Fibroblast of villous mesenchyme (primary cell): Measurements from ENCODE around the gene KASH5. TPM values are rescaled to one million over a fixed set of nuclear protein-coding genes. Genes with fewer than 3 reads are reported as not detected.

Experiments used
- DNase-seq: peaks from one replicate; pipeline ENCODE4 v3.0.0-alpha.2; 2010; ENCODE audit warnings: low read depth
- H3K4me3 ChIP-seq: 2 replicates; pipeline ENCODE4 v1.5.1; 2011; ENCODE audit warnings: low read depth, mild to moderate bottlenecking, low read length
- CTCF ChIP-seq: IDR thresholded peaks from 2 replicates; pipeline ENCODE4 v1.5.1; 2012; ENCODE audit warnings: low read depth, mild to moderate bottlenecking, low read length; ENCODE audit not compliant: insufficient read depth
- total RNA-seq: library from RNA; depleted of rRNA; stranded (reverse); fragments of >200 nt; gene quantifications from 2 replicates; pipeline ENCODE4 v1.2.3, GENCODE V29; 2012

KASH5 gene
- total RNA-seq, 1 donor: not detected

GRCh38 chr19:49407482-49408015 is 19.5 kb downstream of the KASH5 start:
- TF ChIP-seq CTCF: no peak
- H3K4me3 ChIP-seq: no peak overlapping the region
- no peak for DNase-seq

GRCh38 chr19:49408816-49409440 is 20.9 kb downstream of the KASH5 start:
- no peak for DNase-seq
- no peak for TF ChIP-seq CTCF
- H3K4me3 ChIP-seq: no peak overlapping the region

GRCh38 chr19:49409441-49410029 is 21.5 kb downstream of the KASH5 start:
- H3K4me3 ChIP-seq: no peak overlapping the region
- TF ChIP-seq CTCF: no peak
- no peak for DNase-seq

GRCh38 chr19:49411681-49412326 is 23.8 kb downstream of the KASH5 start:
- no peak for DNase-seq
- no peak overlapping the region for H3K4me3 ChIP-seq
- no peak for TF ChIP-seq CTCF

- no peak for TF ChIP-seq CTCF
- no peak for DNase-seq
- H3K4me3 ChIP-seq: no peak overlapping the region
These were observed 25.3 kb downstream of the KASH5 start for GRCh38 chr19:49413348-49413747.

GRCh38 chr19:49414256-49414655 is 26.2 kb downstream of the KASH5 start:
- no peak for DNase-seq
- TF ChIP-seq CTCF: no peak
- H3K4me3 ChIP-seq: no peak overlapping the region
